DLD1 (cell line): ENCODE measurements around the gene DRAXIN.

ENCODE experiments used
- in situ Hi-C: cut with HindIII; loops from 2 replicates; pipeline ENCODE4 v1.10.0; 2017; ENCODE audit warnings: low sequenced_read_pairs

Gene DRAXIN

DNA sequence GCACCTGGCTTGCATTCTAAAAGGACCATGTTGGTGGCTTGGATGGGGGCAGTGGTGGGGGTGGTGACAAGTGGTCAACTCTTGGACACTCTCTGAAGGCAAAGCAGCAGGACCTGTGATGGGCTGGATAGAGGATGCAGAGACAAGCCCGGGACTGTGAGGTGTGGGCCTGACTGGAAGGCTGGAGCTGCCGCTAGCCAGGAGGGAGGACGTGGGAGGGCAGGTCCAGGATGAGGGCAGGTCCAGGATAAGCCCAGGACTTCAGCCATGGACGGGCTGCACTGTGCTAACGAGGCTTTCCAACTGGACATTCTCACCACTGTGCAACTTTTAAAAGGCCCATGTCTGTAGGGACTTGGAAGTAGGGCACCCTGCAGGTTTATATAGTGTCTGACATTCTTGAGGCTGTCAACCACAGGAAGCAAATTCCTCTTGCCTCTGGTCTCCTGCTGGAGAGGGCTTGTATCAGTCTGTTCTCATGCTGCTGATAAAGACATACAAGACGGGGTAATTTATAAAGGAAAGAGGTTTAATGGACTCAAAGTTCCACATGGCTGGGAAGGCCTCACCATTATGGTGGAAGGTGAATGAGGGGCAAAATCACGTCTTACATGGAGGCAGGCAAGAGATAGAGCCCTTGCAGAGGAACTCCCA is 62.2 kb downstream of the DRAXIN start:
- in situ Hi-C loops = no loop called here

GRCh38 chr1:11757047-11757446 is 65.5 kb downstream of the DRAXIN start:
- in situ Hi-C loops = no loop called here

- in situ Hi-C loops = no loop called here
These were observed 68.3 kb downstream of the DRAXIN start for GRCh38 chr1:11759791-11760190.

- in situ Hi-C loops = no loop called here
These were observed 69.8 kb downstream of the DRAXIN start for GRCh38 chr1:11761285-11761684.

DNA sequence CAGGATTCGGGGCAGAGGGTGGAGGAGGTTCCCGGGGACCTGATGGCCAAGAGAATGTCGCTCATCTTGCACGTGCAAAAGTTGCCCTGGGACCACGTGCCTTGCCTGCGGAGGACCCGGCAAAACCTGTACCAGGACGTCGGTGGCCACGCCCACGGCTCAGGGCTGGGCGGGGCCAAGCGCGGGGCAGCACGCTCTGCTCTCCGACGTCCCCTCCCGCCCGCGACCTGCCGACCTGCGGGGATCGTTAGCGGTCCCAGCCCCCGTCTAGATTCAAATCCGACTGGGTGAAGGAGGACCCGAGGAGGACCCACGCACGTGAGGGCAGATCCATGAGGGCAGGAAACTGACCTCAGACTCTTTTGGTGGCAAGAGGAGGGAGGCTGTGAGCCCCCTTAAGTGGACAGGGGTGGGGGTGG is 70.5 kb downstream of the DRAXIN start, which contains the start of gene C1orf167:
Gene C1orf167 (plus strand): TSS at position 206 of the 419 bp plus-strand sequence. CDS start 2,208 bp downstream, outside the sequence.
- in situ Hi-C loops = no loop called here

GRCh38 chr1:11764115-11764514 is 72.6 kb downstream of the DRAXIN start:
- in situ Hi-C loops = no loop called here

- in situ Hi-C loops = no loop called here
These were observed 73.0 kb downstream of the DRAXIN start for GRCh38 chr1:11764519-11764918.

- in situ Hi-C loops = no loop called here
These were observed 74.3 kb downstream of the DRAXIN start for GRCh38 chr1:11765661-11766428.

- in situ Hi-C loops = no loop called here
These were observed 74.9 kb downstream of the DRAXIN start for GRCh38 chr1:11766429-11766776.

DNA sequence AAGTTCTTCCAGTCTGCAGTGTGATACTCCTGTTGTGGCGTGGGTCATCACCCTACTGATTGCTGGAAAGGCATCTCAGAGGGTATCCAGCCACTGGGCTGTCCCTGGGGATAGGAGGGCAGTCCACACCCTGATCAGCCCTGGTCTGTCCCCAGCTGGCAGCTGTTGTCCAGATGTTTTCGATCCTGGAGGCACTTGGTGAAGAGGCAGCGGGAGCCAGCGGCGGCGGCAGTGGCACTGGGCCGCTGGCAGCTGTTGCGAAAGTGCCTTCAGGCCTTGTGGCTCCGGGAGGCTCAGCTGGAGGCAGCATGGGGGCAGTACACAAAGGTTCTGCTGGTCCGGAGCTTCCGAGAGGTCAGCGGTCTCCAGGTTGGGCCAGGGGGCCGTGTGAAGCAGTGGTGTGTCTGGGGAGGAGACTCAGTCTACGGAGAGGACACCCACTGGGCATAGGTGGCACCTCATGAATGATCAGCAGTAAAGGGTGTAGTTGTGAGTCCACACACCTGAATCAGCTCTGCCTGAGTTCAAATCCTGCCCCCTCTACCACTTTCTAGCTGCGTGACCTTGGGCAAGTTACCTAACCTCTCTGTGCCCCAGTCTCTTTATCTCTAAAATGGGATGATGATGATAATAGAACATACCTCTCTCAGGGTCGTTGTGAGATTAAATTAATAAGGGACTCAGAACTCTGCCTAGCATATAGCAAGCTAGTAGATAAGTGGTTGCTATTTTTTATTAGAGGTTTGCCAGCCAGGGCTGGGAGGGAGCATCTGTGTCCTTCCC is 76.6 kb downstream of the DRAXIN start:
- in situ Hi-C loops = no loop called here

DNA sequence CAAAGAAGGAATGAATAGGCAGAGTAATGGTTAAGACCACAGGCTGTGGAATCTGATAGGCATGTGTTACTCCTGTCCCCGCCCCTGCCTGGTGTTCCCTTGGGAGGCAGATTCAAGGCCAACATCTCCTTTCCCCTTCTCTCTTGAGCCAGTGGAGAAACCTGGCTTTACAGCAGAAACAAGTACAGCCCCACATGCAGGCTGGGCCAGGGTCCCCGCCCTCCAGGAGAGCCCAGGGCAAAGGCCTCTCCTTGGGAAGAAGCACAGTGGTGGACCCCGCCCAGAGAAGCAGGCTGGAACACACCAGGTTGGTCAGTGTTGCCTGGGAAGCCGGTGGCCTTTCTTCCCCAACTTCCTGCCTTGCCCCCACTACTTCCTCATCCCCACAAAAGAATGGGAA is 77.3 kb downstream of the DRAXIN start:
- in situ Hi-C loops = no loop called here

GRCh38 chr1:11769274-11769673 is 77.8 kb downstream of the DRAXIN start:
- in situ Hi-C loops = no loop called here

DNA sequence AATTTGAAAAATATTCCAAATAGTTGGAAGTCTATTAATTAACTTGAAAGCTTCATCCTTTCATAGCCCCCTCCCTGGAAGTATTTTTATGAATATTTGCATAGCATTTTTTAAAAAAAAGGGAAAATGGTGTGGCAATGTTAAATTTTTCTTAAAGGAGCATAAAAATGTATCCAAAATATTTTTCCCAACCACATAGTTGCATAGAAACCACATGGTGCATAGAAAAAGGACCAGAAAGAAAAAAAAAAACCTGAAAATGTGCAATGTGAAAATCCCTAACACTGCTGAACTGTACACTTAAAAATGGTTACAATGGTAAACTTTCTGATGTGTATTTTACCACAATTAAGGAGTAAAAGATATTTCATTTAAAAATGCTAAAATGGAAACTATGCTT is 78.5 kb downstream of the DRAXIN start:
- in situ Hi-C loops = no loop called here

DNA sequence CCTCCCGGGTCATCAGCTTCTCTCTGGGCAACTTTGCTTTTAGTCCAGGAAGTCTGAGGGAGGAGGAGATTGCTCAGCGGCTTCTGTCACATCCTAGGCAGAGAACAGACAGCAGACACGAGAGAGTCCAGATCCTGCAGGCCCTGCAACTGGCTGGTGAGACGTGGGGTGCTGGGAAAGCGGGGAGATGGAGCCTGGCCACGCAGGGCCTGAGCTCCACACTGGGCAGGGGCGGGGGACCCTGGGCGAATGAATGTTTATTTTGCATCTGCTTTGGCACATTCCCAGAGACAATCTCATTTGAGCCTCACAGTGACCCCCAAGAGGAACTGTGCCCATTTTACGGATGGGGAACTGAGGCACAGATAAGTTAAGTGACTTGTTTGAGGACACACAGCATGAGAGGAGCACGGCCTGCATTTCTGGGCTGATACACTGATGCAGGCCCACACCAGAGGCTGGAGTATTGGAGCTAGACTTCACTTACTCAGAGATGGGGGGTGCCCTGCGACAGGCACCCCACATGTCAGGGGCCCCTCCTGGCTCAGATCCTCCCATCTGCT is 80.1 kb downstream of the DRAXIN start:
- in situ Hi-C loops = no loop called here

DNA sequence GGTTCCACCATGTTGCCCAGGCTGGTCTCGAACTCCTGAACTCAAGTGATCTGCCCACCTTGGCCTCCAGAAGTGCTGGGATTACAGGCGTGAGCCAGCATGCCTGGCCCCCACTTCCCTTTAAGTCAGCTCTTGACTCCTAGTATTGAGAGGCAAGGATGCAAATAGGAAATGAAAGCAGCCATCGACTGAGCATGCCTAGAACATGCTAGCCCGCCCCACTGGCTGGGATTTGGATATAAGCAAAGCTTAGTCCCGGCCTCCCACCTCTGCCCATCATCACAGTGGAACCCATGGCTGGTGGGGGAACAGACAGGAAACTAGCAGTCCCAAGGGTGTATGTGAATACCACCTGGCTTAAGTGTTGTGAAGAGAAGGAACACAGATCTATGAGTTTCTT is 80.9 kb downstream of the DRAXIN start:
- in situ Hi-C loops = no loop called here

DNA sequence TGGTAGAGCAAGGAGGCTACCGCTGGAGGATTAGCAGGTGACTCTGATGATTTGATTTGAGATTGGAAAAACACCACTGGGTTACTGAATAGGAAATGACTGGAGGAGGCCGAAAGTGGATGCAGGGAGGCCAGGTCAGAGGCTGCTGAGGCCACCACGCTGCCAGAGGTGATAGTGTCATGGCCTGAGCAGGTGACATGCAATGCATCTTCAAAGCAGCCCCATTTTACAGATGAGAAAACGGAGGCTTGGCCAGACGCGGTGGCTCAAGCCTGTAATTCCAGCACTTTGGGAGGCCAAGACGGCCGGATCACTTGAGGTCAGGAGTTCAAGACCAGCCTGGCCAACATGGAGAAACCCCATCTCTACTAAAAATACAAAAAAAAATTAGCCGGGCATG is 83.2 kb downstream of the DRAXIN start:
- in situ Hi-C loops = no loop called here
